GM20000 (cell line): ENCODE measurements around the gene PSAP.

Experiments used
- DNase-seq: peaks from one replicate; pipeline ENCODE4 v3.0.0; 2012; ENCODE audit warnings: low spot score
- CTCF ChIP-seq: IDR thresholded peaks from 2 replicates; pipeline ENCODE4 v1.5.1; 2012; ENCODE audit warnings: mild to moderate bottlenecking, control low read depth; ENCODE audit errors: extremely low read depth, missing control alignments

The PSAP gene

GRCh38 chr10:71814922-71815411 is 36.1 kb downstream of the PSAP start:
- DNase-seq: no peak
- TF ChIP-seq CTCF: no peak

- no peak for TF ChIP-seq CTCF
- no peak for DNase-seq
Observed at GRCh38 chr10:71812913-71813590, 38.0 kb downstream of the PSAP start.

DNA sequence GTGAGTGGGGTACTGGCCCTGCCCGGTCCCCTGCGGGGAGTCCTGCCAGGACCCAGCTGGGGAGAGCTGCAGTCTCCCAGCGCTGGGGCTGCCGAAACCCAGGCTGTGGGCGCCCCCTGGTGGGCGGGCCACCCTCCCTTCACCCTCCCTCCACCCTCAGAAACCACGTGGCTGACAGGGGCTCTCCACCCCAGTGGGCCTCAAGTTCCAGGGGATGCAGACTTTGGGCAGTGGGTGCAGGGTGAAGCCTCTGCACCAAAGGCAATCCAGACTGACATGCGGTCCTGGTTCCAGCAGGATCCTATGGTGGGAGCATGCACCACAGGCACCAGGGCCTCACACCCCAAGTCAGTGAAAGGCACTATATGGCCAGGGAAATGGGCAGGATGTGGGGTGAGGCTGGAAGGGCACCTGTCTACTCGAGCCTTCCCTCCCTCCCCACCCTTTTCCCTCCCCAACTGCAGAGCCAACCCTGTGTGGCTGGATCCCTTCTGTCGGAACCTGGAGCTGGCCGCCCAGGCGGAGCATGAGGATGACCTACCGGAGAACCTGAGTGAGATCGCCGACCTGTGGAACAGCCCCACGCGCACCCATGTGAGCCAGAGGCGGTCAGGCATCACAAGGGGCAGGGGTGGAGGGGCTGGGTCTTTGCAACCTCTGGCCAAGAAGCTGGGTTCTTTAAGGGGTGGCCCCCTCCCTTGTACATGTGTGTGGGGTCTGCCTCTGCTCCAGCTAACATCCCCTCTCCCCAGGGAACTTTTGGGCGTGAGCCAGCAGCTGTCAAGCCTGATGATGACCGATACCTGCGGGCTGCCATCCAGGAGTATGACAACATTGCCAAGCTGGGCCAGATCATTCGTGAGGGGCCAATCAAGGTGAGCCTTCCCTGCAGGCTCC is 38.8 kb downstream of the PSAP start:
- peak; percentile 90 for DNase-seq
- peak; percentile 76 for TF ChIP-seq CTCF

DNA sequence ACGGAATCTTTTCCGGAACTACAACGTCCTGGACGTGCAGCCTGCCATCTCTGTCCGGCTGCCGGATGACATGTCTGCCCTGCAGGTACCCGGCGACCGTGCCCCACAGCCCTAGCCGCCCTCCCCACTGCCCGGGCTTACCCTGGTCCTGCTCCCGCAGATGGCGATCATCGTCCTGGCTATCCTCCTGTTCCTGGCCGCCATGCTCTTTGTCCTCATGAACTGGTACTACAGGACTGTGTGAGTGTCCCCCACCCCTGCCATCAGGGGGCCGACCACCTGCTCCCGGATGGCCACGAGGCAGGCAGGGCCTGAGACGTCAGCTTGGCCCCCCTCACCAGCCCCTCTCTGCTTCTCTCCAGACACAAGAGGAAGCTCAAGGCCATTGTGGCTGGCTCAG is 39.7 kb downstream of the PSAP start:
- no peak for TF ChIP-seq CTCF
- no peak for DNase-seq

DNA sequence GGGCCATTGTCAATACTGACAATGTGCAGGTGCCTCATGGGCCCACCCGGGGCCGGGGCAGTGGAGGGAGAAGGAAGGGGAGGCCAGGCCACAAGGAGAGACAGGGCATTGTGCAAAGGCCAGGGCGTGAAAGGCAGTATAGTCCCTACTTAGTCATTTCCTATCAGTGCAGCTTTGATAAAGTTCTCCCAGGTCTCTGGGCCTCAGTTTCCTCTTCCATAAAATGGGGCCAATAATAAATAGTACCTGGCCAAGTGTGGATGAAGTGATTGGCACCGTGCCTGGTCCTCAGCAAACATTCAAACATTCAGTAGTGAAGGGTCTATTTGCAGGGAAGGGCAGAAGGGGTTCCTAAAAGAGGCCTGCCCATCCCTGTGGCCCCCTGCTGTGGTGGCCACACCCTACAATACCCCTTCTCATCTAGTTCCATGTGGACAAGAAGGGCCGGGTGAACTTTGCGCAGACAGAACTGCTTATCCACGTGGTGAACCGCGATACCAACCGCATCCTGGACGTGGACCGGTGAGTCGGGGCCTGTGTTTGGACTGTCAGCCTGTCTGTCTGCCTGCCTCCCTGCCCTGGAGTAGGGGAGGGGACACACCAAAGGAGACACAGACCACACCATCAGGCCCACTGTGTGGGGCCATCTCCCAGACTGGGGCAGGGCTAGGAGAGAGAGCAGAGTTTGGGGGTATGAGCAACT is 40.9 kb downstream of the PSAP start:
- DNase-seq: no peak
- no peak for TF ChIP-seq CTCF

DNA sequence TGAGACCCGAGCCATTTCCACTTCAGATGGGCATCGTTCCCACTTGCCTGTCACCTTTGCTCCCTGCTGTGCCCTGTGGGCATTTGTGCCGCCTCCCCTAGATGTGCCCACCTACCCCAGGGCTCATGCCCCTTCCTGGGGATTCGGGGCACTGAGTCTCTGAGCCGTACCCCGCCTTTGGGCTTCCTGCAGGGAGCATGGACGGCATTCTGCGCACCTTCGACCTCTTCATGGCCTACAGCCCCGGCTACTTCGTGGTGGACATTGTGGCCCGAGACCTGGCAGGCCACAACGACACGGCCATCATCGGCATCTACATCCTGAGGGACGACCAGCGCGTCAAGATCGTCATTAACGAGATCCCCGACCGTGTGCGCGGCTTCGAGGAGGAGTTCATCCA is 41.4 kb downstream of the PSAP start:
- no peak for DNase-seq
- no peak for TF ChIP-seq CTCF
